WTC11 (cell line): ENCODE results near the gene GNGT2. TPM values are rescaled to one million over a fixed set of nuclear protein-coding genes. Genes with fewer than 3 reads are reported as not detected.

Experiments
- ATAC-seq: fragments of 200-7000 bp; cut with Tn5 transposase; 2 replicates; pipeline ENCODE4 v1.10.0; 2021; ENCODE audit warnings: mild to moderate bottlenecking, moderate library complexity
- CTCF ChIA-PET: fragments of 300-600 bp; sonication (Branson Sonifier 250); formaldehyde crosslinking; loops from one replicate; lab custom pipeline; 2021; ENCODE audit warnings: antibody characterized with exemption; lab: Charles Lee
- POLR2A ChIA-PET: fragments of 350-600 bp; sonication (Branson Sonifier 250); formaldehyde crosslinking; loops from one replicate; lab custom pipeline; 2021; ENCODE audit warnings: antibody characterized with exemption; lab: Charles Lee
- DNase-seq: peaks from one replicate; pipeline ENCODE4 v3.0.0; 2021; ENCODE audit warnings: low spot score
- H3K27ac Mint-ChIP-seq: 2 replicates; pipeline ENCODE4 v1.8.0; 2021; ENCODE audit warnings: mixed read lengths
- H3K27me3 Mint-ChIP-seq: 2 replicates; pipeline ENCODE4 v1.8.0; 2021; ENCODE audit warnings: low read depth, mild to moderate bottlenecking, moderate library complexity, mixed read lengths
- H3K36me3 Mint-ChIP-seq: 2 replicates; pipeline ENCODE4 v1.8.0; 2021; ENCODE audit warnings: mixed read lengths
- H3K4me1 Mint-ChIP-seq: 2 replicates; pipeline ENCODE4 v1.8.0; 2022; ENCODE audit warnings: mixed read lengths
- H3K4me3 Mint-ChIP-seq: 2 replicates; pipeline ENCODE4 v1.8.0; 2021; ENCODE audit warnings: mild to moderate bottlenecking, moderate library complexity, mixed read lengths
- H3K9me3 Mint-ChIP-seq: 2 replicates; pipeline ENCODE4 v1.8.0; 2021; ENCODE audit warnings: mixed read lengths
- ESRRA ChIP-seq: sonication (generic); formaldehyde crosslinking; IDR thresholded peaks from 2 replicates; pipeline ENCODE4 v1.8.1; 2022; ENCODE audit warnings: mild to moderate bottlenecking, missing genetic modification reagents, borderline replicate concordance
- ETV6 ChIP-seq: sonication (generic); formaldehyde crosslinking; IDR thresholded peaks from 2 replicates; pipeline ENCODE4 v1.8.1; 2022; ENCODE audit warnings: mild to moderate bottlenecking, missing genetic modification reagents
- FOXK1 ChIP-seq: sonication (generic); formaldehyde crosslinking; IDR thresholded peaks from 2 replicates; pipeline ENCODE4 v1.8.0; 2022; ENCODE audit warnings: mild to moderate bottlenecking, moderate library complexity, missing genetic modification reagents
- GTF2I ChIP-seq: fragments of 250-450 bp; sonication (Bioruptor Pico); conservative IDR thresholded peaks from 2 replicates; pipeline ENCODE4 v1.4.0; 2021; ENCODE audit warnings: mild to moderate bottlenecking
- IRF2 ChIP-seq: sonication (generic); formaldehyde crosslinking; IDR thresholded peaks from 2 replicates; pipeline ENCODE4 v1.8.0; 2022; ENCODE audit warnings: low read depth, missing genetic modification reagents, borderline replicate concordance
- KAT7 ChIP-seq: sonication (generic); formaldehyde crosslinking; IDR thresholded peaks from 2 replicates; pipeline ENCODE4 v1.8.1; 2023; ENCODE audit warnings: missing genetic modification reagents, mild to moderate bottlenecking, borderline replicate concordance
- NFATC4 ChIP-seq: fragments of 250-450 bp; sonication (Bioruptor Pico); IDR thresholded peaks from 2 replicates; pipeline ENCODE4 v1.9.0; 2021; ENCODE audit warnings: mild to moderate bottlenecking
- OVOL2 ChIP-seq: fragments of 250-450 bp; sonication (Bioruptor Pico); IDR thresholded peaks from 2 replicates; pipeline ENCODE4 v1.9.0; 2021; ENCODE audit warnings: mild to moderate bottlenecking, borderline replicate concordance
- ZNF396 ChIP-seq: fragments of 250-450 bp; sonication (Bioruptor Pico); IDR thresholded peaks from 2 replicates; pipeline ENCODE4 v1.8.0; 2021; ENCODE audit warnings: mild to moderate bottlenecking, moderate library complexity, borderline replicate concordance
- ZNF423 ChIP-seq: fragments of 250-450 bp; sonication (Bioruptor Pico); IDR thresholded peaks from 2 replicates; pipeline ENCODE4 v2.1.2; 2022; ENCODE audit warnings: mild to moderate bottlenecking, moderate library complexity
- ZNF671 ChIP-seq: fragments of 250-450 bp; sonication (Bioruptor Pico); IDR thresholded peaks from 2 replicates; pipeline ENCODE4 v1.8.0; 2021; ENCODE audit warnings: mild to moderate bottlenecking
- total RNA-seq: library from RNA; stranded (reverse); gene quantifications from 3 replicates; pipeline ENCODE4 v1.2.3, GENCODE V29; 2021
- TF ChIP-seq, protein P1 (sequence below): fragments of 250-450 bp; sonication (Bioruptor Pico); IDR thresholded peaks from 2 replicates; pipeline ENCODE4 v1.9.0; 2021; ENCODE audit warnings: mild to moderate bottlenecking, borderline replicate concordance
- TF ChIP-seq, protein P2 (sequence below): sonication (generic); formaldehyde crosslinking; IDR thresholded peaks from 2 replicates; pipeline ENCODE4 v1.8.1; 2022; ENCODE audit warnings: low read depth, missing genetic modification reagents, borderline replicate concordance
- TF ChIP-seq, protein P3 (sequence below): sonication (generic); formaldehyde crosslinking; IDR thresholded peaks from 2 replicates; pipeline ENCODE4 v1.8.0; 2022; ENCODE audit warnings: mild to moderate bottlenecking, missing genetic modification reagents
- TF ChIP-seq, protein P4 (sequence below): sonication (generic); formaldehyde crosslinking; conservative IDR thresholded peaks from 2 replicates; pipeline ENCODE4 v1.8.1; 2023; ENCODE audit warnings: mild to moderate bottlenecking, low read depth, missing genetic modification reagents, moderate library complexity
- TF ChIP-seq, protein P5 (sequence below): sonication (generic); formaldehyde crosslinking; IDR thresholded peaks from 2 replicates; pipeline ENCODE4 v1.8.1; 2023; ENCODE audit warnings: mild to moderate bottlenecking, moderate library complexity, missing genetic modification reagents
- TF ChIP-seq, protein P6 (sequence below): sonication (generic); formaldehyde crosslinking; IDR thresholded peaks from 2 replicates; pipeline ENCODE4 v1.8.1; 2022; ENCODE audit warnings: mild to moderate bottlenecking, missing genetic modification reagents, moderate library complexity, borderline replicate concordance

The GNGT2 gene
- total RNA-seq, 1 experiment from 2014 or later: 0.70 TPM

DNA sequence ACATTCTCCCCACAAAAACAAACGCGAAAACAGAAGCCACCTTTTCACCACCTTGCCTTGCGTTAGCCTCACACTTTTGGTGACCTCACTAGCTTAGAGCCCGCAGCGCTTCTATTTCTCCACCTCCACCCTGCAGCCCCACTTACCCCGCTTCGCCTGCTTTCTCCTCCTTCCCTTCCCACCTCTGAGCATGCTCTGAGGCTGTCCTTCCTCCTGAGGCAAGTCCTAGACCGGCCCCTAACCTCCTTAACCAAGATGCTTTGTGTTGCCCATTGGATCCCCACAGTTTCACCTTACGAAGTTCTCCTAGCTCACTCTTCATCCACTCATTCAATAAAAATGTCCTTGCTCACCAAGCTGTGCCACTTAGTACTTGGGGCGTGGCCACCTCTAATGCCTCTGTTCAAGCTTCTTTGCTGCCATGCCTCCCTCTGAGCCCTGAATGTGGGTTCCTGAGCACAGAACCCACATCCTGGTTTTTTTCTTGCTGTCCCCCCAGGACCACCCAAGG lies 1.3 kb downstream of the GNGT2 start (continued):
- TF ChIP-seq, protein P1, sequence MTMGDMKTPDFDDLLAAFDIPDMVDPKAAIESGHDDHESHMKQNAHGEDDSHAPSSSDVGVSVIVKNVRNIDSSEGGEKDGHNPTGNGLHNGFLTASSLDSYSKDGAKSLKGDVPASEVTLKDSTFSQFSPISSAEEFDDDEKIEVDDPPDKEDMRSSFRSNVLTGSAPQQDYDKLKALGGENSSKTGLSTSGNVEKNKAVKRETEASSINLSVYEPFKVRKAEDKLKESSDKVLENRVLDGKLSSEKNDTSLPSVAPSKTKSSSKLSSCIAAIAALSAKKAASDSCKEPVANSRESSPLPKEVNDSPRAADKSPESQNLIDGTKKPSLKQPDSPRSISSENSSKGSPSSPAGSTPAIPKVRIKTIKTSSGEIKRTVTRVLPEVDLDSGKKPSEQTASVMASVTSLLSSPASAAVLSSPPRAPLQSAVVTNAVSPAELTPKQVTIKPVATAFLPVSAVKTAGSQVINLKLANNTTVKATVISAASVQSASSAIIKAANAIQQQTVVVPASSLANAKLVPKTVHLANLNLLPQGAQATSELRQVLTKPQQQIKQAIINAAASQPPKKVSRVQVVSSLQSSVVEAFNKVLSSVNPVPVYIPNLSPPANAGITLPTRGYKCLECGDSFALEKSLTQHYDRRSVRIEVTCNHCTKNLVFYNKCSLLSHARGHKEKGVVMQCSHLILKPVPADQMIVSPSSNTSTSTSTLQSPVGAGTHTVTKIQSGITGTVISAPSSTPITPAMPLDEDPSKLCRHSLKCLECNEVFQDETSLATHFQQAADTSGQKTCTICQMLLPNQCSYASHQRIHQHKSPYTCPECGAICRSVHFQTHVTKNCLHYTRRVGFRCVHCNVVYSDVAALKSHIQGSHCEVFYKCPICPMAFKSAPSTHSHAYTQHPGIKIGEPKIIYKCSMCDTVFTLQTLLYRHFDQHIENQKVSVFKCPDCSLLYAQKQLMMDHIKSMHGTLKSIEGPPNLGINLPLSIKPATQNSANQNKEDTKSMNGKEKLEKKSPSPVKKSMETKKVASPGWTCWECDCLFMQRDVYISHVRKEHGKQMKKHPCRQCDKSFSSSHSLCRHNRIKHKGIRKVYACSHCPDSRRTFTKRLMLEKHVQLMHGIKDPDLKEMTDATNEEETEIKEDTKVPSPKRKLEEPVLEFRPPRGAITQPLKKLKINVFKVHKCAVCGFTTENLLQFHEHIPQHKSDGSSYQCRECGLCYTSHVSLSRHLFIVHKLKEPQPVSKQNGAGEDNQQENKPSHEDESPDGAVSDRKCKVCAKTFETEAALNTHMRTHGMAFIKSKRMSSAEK: no peak
- TF ChIP-seq IRF2: no peak
- no peak for TF ChIP-seq ETV6 (CRISPR knock-in tag)
- TF ChIP-seq ZNF396: no peak
- no peak for TF ChIP-seq KAT7
- TF ChIP-seq, protein P2, sequence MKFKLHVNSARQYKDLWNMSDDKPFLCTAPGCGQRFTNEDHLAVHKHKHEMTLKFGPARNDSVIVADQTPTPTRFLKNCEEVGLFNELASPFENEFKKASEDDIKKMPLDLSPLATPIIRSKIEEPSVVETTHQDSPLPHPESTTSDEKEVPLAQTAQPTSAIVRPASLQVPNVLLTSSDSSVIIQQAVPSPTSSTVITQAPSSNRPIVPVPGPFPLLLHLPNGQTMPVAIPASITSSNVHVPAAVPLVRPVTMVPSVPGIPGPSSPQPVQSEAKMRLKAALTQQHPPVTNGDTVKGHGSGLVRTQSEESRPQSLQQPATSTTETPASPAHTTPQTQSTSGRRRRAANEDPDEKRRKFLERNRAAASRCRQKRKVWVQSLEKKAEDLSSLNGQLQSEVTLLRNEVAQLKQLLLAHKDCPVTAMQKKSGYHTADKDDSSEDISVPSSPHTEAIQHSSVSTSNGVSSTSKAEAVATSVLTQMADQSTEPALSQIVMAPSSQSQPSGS: no peak
- TF ChIP-seq, protein P3, sequence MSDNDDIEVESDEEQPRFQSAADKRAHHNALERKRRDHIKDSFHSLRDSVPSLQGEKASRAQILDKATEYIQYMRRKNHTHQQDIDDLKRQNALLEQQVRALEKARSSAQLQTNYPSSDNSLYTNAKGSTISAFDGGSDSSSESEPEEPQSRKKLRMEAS (CRISPR knock-in tag): no peak
- no peak for TF ChIP-seq FOXK1 (CRISPR knock-in tag)

DNA sequence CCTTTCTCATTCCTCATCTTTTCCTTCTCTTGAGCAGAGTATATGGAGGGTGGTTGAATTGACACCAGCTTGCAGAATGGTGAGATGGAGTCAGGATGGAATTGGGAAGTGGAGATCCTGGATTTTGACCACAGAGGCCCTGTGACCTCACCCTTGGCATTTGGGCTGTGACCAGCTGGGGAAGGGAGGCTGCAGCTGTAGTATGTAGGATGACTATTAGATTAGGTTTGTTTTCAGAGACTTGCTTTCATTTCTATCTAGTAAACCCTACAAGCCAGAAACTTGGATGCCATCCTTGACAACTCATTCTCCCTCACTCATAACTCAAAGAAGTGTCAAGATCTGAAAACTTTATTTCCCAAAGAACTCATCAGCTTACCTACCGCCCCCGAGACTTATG lies 5.9 kb downstream of the GNGT2 start:
- H3K9me3 Mint-ChIP-seq: no peaks in the 10 kb centered on the region
- H3K27ac Mint-ChIP-seq: no peak overlapping the region
- H3K36me3 Mint-ChIP-seq: no peaks in the 10 kb centered on the region
- CTCF ChIA-PET: no interaction called here
- H3K27me3 Mint-ChIP-seq: peaks cover 18% of the 10 kb centered on the region
- H3K4me1 Mint-ChIP-seq: peaks cover 9% of the 10 kb centered on the region
- ATAC-seq: no peak
- TF ChIP-seq OVOL2: no peak
- TF ChIP-seq ZNF396: no peak
- TF ChIP-seq, protein P4, sequence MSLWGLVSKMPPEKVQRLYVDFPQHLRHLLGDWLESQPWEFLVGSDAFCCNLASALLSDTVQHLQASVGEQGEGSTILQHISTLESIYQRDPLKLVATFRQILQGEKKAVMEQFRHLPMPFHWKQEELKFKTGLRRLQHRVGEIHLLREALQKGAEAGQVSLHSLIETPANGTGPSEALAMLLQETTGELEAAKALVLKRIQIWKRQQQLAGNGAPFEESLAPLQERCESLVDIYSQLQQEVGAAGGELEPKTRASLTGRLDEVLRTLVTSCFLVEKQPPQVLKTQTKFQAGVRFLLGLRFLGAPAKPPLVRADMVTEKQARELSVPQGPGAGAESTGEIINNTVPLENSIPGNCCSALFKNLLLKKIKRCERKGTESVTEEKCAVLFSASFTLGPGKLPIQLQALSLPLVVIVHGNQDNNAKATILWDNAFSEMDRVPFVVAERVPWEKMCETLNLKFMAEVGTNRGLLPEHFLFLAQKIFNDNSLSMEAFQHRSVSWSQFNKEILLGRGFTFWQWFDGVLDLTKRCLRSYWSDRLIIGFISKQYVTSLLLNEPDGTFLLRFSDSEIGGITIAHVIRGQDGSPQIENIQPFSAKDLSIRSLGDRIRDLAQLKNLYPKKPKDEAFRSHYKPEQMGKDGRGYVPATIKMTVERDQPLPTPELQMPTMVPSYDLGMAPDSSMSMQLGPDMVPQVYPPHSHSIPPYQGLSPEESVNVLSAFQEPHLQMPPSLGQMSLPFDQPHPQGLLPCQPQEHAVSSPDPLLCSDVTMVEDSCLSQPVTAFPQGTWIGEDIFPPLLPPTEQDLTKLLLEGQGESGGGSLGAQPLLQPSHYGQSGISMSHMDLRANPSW (CRISPR knock-in tag): no peak
- no peak for TF ChIP-seq IRF2
- no peak for TF ChIP-seq ZNF671 (CRISPR knock-in tag)
- TF ChIP-seq KAT7: no peak
- TF ChIP-seq, protein P3 (CRISPR knock-in tag): no peak
- TF ChIP-seq, all 79 proteins: peak for 0
- no peak overlapping the region for H3K4me3 Mint-ChIP-seq
- POLR2A ChIA-PET: no interaction called here
- no peak for DNase-seq

DNA sequence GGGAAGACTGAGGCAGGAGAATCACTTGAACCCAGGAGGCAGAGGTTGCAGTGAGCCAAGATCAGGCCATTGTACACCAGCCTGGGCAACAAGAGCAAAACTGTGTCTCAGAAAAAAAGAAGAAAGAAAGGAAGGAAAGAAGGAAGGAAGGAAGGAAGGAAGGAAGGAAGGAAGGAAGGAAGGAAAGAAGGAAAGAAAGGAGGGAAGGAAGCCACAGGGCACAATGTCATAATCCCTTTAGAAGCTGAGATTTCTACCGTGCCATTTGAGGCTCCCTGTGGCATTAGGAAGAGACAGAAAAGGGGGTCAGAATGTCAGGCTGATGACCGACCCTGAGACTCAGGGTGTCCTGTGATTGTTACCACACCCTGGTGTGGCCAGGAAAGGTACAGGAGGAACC lies 6.6 kb downstream of the GNGT2 start:
- peaks cover 1% of the 10 kb centered on the region; the same call in 1 of the 2 replicates for H3K4me1 Mint-ChIP-seq
- TF ChIP-seq ZNF423: no peak
- TF ChIP-seq GTF2I (CRISPR knock-in tag): no peak
- TF ChIP-seq ESRRA (CRISPR knock-in tag): no peak
- no peak for TF ChIP-seq ETV6 (CRISPR knock-in tag)
- TF ChIP-seq, protein P5, sequence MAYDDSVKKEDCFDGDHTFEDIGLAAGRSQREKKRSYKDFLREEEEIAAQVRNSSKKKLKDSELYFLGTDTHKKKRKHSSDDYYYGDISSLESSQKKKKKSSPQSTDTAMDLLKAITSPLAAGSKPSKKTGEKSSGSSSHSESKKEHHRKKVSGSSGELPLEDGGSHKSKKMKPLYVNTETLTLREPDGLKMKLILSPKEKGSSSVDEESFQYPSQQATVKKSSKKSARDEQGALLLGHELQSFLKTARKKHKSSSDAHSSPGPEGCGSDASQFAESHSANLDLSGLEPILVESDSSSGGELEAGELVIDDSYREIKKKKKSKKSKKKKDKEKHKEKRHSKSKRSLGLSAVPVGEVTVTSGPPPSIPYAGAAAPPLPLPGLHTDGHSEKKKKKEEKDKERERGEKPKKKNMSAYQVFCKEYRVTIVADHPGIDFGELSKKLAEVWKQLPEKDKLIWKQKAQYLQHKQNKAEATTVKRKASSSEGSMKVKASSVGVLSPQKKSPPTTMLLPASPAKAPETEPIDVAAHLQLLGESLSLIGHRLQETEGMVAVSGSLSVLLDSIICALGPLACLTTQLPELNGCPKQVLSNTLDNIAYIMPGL (CRISPR knock-in tag): no peak
- TF ChIP-seq, protein P6, sequence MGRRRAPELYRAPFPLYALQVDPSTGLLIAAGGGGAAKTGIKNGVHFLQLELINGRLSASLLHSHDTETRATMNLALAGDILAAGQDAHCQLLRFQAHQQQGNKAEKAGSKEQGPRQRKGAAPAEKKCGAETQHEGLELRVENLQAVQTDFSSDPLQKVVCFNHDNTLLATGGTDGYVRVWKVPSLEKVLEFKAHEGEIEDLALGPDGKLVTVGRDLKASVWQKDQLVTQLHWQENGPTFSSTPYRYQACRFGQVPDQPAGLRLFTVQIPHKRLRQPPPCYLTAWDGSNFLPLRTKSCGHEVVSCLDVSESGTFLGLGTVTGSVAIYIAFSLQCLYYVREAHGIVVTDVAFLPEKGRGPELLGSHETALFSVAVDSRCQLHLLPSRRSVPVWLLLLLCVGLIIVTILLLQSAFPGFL (CRISPR knock-in tag): no peak
- TF ChIP-seq NFATC4 (CRISPR knock-in tag): no peak
- TF ChIP-seq, all 79 proteins: peak for 0
- no peak overlapping the region for H3K4me3 Mint-ChIP-seq
- H3K27me3 Mint-ChIP-seq: peaks cover 15% of the 10 kb centered on the region
- ChIA-PET POLR2A (no interaction called here), CTCF (interaction anchor here (0.7 kb wide), 1 partner anchor 568 kb away, joined by 3 read pairs; no protein-coding TSS in a partner anchor)
- no peaks in the 10 kb centered on the region for H3K36me3 Mint-ChIP-seq
- no peak overlapping the region for H3K27ac Mint-ChIP-seq
- H3K9me3 Mint-ChIP-seq: no peaks in the 10 kb centered on the region
- DNase-seq: no peak
- ATAC-seq: no peak
